Neural cell (in vitro differentiated cells): ENCODE data around the gene ATXN10. TPM values are rescaled to one million over a fixed set of nuclear protein-coding genes. Genes with fewer than 3 reads are reported as not detected.

Experiments
- H2AFZ ChIP-seq: fragments of 200-600, 300-800 bp; sonication (generic), shearing (Covaris generic); 2 replicates; pipeline ENCODE4 v1.6.0; 2014; ENCODE audit warnings: low read depth, mild to moderate bottlenecking, antibody characterized with exemption, low read length, moderate library complexity
- H3F3A ChIP-seq: fragments of 200-600 bp; shearing (Covaris generic); 2 replicates; pipeline ENCODE4 v1.6.1; 2016; ENCODE audit warnings: mild to moderate bottlenecking, moderate library complexity, mixed read lengths, antibody characterized with exemption, low read length; ENCODE audit not compliant: insufficient read depth, poor library complexity, severe bottlenecking
- H3K27ac ChIP-seq: fragments of 200-600, 300-800 bp; sonication (generic), shearing (Covaris generic); 2 replicates; pipeline ENCODE4 v1.5.1; 2014; ENCODE audit warnings: mild to moderate bottlenecking, low read length, moderate library complexity
- H3K27me3 ChIP-seq: fragments of 300-800, 200-600 bp; sonication (generic), shearing (Covaris generic); 2 replicates; pipeline ENCODE4 v1.6.0; 2014; ENCODE audit warnings: mild to moderate bottlenecking, low read depth, low read length, moderate library complexity; ENCODE audit not compliant: insufficient read depth
- H3K36me3 ChIP-seq: fragments of 300-800, 200-600 bp; sonication (generic), shearing (Covaris generic); 2 replicates; pipeline ENCODE4 v1.5.1; 2014; ENCODE audit warnings: mild to moderate bottlenecking, antibody characterized with exemption, low read length, moderate library complexity; ENCODE audit not compliant: insufficient read depth
- H3K4me2 ChIP-seq: fragments of 300-800, 200-600 bp; sonication (generic), shearing (Covaris generic); 2 replicates; pipeline ENCODE4 v1.6.0; 2014; ENCODE audit warnings: mild to moderate bottlenecking, low read length
- H3K4me3 ChIP-seq: fragments of 300-800, 200-600 bp; sonication (generic), shearing (Covaris generic); 2 replicates; pipeline ENCODE4 v1.5.1; 2014; ENCODE audit warnings: mild to moderate bottlenecking, low read length, moderate library complexity
- H3K79me2 ChIP-seq: fragments of 200-600 bp; shearing (Covaris generic); replicated peaks from 2 replicates; pipeline ENCODE4 v1.6.0; 2014; ENCODE audit warnings: mild to moderate bottlenecking, low read length, moderate library complexity; ENCODE audit not compliant: insufficient read depth
- H3K9ac ChIP-seq: fragments of 300-800, 200-600 bp; sonication (generic), shearing (Covaris generic); 2 replicates; pipeline ENCODE4 v1.6.1; 2016; ENCODE audit warnings: mild to moderate bottlenecking, low read length, mixed read lengths
- H3K9me2 ChIP-seq: fragments of 200-600 bp; shearing (Covaris generic); 2 replicates; pipeline ENCODE4 v1.6.1; 2016; ENCODE audit warnings: mild to moderate bottlenecking, low read length, mixed read lengths; ENCODE audit not compliant: insufficient read depth
- H3K9me3 ChIP-seq: fragments of 200-600, 300-800 bp; sonication (generic), shearing (Covaris generic); 2 replicates; pipeline ENCODE4 v1.6.1; 2016; ENCODE audit warnings: mild to moderate bottlenecking, mixed run types, low read length, moderate library complexity, mixed read lengths
- H4K20me1 ChIP-seq: fragments of 200-600 bp; shearing (Covaris generic); 2 replicates; pipeline ENCODE4 v1.6.1; 2016; ENCODE audit warnings: mild to moderate bottlenecking, mixed run types; ENCODE audit not compliant: insufficient read depth
- EP300 ChIP-seq: fragments of 450-650 bp; conservative IDR thresholded peaks from 2 replicates; pipeline ENCODE4 v1.6.1; 2014; ENCODE audit warnings: antibody characterized with exemption, mild to moderate bottlenecking, moderate library complexity; ENCODE audit not compliant: poor library complexity, severe bottlenecking
- EZH2 ChIP-seq: fragments of 200-600, 300-800 bp; shearing (Covaris generic), sonication (generic); IDR thresholded peaks from 2 replicates; pipeline ENCODE4 v1.6.1; 2014; ENCODE audit warnings: antibody characterized with exemption, low read length, borderline replicate concordance, mild to moderate bottlenecking; ENCODE audit not compliant: insufficient read depth, poor library complexity, severe bottlenecking
- MXI1 ChIP-seq: fragments of 450-650 bp; conservative IDR thresholded peaks from 2 replicates; pipeline ENCODE4 v1.6.1; 2014; ENCODE audit warnings: antibody characterized with exemption, mild to moderate bottlenecking; ENCODE audit not compliant: poor library complexity, severe bottlenecking
- POLR2AphosphoS5 ChIP-seq: IDR thresholded peaks from 2 replicates; pipeline ENCODE4 v1.6.1; 2012
- RAD21 ChIP-seq: fragments of 450-650 bp; conservative IDR thresholded peaks from 2 replicates; pipeline ENCODE4 v1.6.1; 2014; ENCODE audit warnings: antibody characterized with exemption, mild to moderate bottlenecking, moderate library complexity
- SMC3 ChIP-seq: fragments of 450-650 bp; conservative IDR thresholded peaks from 2 replicates; pipeline ENCODE4 v1.6.1; 2014; ENCODE audit warnings: antibody characterized with exemption, mild to moderate bottlenecking, moderate library complexity; ENCODE audit not compliant: poor library complexity
- TAF1 ChIP-seq: IDR thresholded peaks from 2 replicates; pipeline ENCODE4 v1.6.1; 2012; ENCODE audit warnings: low read depth
- polyA plus RNA-seq: library from polyadenylated mRNA; depleted of rRNA; stranded (reverse); fragments of >200 nt; gene quantifications from 2 replicates; pipeline ENCODE4 v1.2.3, GENCODE V29; 2014
- TF ChIP-seq, protein P1 (sequence below): fragments of 450-650 bp; IDR thresholded peaks from 2 replicates; pipeline ENCODE4 v1.5.1; 2014; ENCODE audit warnings: antibody characterized with exemption, mild to moderate bottlenecking, moderate library complexity; ENCODE audit not compliant: poor library complexity, severe bottlenecking
- TF ChIP-seq, protein P2 (sequence below): IDR thresholded peaks from 2 replicates; pipeline ENCODE4 v1.6.1; 2012; ENCODE audit warnings: borderline replicate concordance

Gene ATXN10
- polyA plus RNA-seq, 1 donor from 2014 or later = 321 TPM

DNA sequence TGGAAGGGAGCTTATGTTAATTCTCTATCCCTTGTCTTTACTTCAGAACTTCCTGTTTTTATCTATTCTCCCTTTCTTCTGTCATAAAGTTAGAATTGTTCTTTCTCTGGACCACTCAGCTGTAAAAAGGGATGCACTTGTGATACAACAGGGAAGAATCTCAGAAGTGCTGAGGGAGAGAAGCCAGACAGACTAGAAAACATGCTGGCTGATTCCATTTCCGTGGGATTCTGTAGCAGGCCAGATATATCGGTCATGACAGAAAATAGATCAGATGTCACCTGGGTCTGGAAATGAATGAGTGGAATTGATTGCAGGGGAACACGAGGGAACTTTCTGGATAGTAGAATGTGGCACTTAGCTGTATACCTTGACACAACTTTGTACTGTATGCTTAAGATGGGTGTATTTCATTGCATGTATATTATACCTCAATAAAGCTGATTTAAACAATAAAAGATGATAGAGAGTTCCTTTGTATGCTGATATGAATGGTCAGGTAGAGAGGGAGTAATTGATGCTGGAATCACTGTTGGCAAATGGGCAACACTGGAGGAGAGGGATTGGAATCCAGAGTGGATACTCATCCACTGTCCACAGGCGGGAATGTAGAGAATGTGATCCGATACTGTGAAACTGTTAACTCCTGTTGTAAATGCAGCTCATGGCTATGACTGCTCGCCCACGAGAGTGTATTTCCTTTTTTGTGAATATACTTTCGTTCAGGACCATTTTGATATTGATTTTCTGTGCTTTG is 59.6 kb downstream of the ATXN10 start:
- TF ChIP-seq EP300 (no peak), EZH2 (no peak), TAF1 (no peak), SMC3 (no peak), RAD21 (no peak), POLR2AphosphoS5 (no peak), MXI1 (no peak)
- TF ChIP-seq, protein P1, sequence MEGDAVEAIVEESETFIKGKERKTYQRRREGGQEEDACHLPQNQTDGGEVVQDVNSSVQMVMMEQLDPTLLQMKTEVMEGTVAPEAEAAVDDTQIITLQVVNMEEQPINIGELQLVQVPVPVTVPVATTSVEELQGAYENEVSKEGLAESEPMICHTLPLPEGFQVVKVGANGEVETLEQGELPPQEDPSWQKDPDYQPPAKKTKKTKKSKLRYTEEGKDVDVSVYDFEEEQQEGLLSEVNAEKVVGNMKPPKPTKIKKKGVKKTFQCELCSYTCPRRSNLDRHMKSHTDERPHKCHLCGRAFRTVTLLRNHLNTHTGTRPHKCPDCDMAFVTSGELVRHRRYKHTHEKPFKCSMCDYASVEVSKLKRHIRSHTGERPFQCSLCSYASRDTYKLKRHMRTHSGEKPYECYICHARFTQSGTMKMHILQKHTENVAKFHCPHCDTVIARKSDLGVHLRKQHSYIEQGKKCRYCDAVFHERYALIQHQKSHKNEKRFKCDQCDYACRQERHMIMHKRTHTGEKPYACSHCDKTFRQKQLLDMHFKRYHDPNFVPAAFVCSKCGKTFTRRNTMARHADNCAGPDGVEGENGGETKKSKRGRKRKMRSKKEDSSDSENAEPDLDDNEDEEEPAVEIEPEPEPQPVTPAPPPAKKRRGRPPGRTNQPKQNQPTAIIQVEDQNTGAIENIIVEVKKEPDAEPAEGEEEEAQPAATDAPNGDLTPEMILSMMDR = no peak
- TF ChIP-seq, protein P2, sequence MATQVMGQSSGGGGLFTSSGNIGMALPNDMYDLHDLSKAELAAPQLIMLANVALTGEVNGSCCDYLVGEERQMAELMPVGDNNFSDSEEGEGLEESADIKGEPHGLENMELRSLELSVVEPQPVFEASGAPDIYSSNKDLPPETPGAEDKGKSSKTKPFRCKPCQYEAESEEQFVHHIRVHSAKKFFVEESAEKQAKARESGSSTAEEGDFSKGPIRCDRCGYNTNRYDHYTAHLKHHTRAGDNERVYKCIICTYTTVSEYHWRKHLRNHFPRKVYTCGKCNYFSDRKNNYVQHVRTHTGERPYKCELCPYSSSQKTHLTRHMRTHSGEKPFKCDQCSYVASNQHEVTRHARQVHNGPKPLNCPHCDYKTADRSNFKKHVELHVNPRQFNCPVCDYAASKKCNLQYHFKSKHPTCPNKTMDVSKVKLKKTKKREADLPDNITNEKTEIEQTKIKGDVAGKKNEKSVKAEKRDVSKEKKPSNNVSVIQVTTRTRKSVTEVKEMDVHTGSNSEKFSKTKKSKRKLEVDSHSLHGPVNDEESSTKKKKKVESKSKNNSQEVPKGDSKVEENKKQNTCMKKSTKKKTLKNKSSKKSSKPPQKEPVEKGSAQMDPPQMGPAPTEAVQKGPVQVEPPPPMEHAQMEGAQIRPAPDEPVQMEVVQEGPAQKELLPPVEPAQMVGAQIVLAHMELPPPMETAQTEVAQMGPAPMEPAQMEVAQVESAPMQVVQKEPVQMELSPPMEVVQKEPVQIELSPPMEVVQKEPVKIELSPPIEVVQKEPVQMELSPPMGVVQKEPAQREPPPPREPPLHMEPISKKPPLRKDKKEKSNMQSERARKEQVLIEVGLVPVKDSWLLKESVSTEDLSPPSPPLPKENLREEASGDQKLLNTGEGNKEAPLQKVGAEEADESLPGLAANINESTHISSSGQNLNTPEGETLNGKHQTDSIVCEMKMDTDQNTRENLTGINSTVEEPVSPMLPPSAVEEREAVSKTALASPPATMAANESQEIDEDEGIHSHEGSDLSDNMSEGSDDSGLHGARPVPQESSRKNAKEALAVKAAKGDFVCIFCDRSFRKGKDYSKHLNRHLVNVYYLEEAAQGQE = no peak
- peaks cover 9% of the 10 kb centered on the region for H3K79me2 ChIP-seq
- no peaks in the 10 kb centered on the region for H4K20me1 ChIP-seq
- no peak overlapping the region for H2AFZ ChIP-seq
- no peaks in the 10 kb centered on the region for H3K9me3 ChIP-seq
- H3K9me2 ChIP-seq = no peaks in the 10 kb centered on the region
- no peaks in the 10 kb centered on the region for H3K27me3 ChIP-seq
- H3F3A ChIP-seq = no peaks in the 10 kb centered on the region
- H3K4me2 ChIP-seq = no peak overlapping the region
- no peaks in the 10 kb centered on the region for H3K36me3 ChIP-seq
- H3K9ac ChIP-seq = no peak overlapping the region
- H3K27ac ChIP-seq = no peak overlapping the region
- H3K4me3 ChIP-seq = no peak overlapping the region

DNA sequence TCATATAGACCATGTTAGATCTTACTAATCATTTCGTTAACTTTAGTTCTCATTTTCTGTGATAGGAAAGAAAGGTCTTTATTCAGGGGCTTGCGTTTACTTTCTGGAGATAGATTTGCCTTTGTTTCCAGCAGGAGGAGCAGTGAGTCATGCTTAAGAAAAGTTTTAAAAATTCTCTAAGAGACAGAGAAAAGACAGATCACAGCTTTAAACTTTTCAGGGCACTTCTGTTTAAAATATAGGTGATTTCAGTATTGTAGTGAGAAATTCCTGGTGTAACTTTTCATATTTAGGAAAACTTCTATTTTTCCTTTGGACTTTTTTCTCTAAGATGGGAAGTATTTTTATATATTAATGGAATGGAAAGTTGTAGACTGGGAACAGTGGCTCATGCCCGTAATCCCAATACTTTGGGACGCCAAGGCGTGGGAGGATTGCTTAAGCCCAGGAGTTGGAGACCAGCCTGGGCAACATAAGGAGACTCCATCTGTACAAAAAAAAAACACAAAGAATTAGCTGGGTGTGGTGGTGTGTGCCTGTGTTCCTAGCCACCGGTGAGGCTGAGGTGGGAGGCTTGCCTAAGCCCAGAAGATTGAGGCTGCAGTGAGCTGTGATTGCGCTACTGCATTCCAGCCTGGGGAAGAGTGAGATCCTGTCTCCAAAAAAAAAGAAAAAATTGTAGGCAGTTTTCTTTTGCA is 60.3 kb downstream of the ATXN10 start:
- no peaks in the 10 kb centered on the region for H4K20me1 ChIP-seq
- no peaks in the 10 kb centered on the region for H3F3A ChIP-seq
- peaks cover 1% of the 10 kb centered on the region for H3K36me3 ChIP-seq
- no peak overlapping the region for H3K4me3 ChIP-seq
- H3K9me2 ChIP-seq = no peaks in the 10 kb centered on the region
- TF ChIP-seq RAD21 (peak; percentile 30), EP300 (no peak), MXI1 (no peak), POLR2AphosphoS5 (no peak), SMC3 (peak; percentile 30)
- TF ChIP-seq, protein P1 = peak; percentile 45
- H3K9ac ChIP-seq = no peak overlapping the region
- H3K79me2 ChIP-seq = peaks cover 6% of the 10 kb centered on the region
- no peak overlapping the region for H3K4me2 ChIP-seq
- H2AFZ ChIP-seq = no peak overlapping the region
- no peaks in the 10 kb centered on the region for H3K27me3 ChIP-seq
- no peaks in the 10 kb centered on the region for H3K9me3 ChIP-seq
- no peak overlapping the region for H3K27ac ChIP-seq
